SU-DHL-6 (cell line): ENCODE results near the gene AGBL3.

Experiments
- H2AFZ ChIP-seq: fragments of 200-600 bp; sonication (generic); 2 replicates; pipeline ENCODE4 v1.6.1; 2014; ENCODE audit warnings: low read depth, mild to moderate bottlenecking, moderate library complexity, mixed read lengths, antibody characterized with exemption, low read length; ENCODE audit not compliant: severe bottlenecking
- H3F3A ChIP-seq: fragments of 200-600 bp; shearing (Covaris generic); 2 replicates; pipeline ENCODE4 v1.6.0; 2016; ENCODE audit warnings: antibody characterized with exemption, mild to moderate bottlenecking; ENCODE audit not compliant: insufficient read depth
- H3K27ac ChIP-seq: fragments of 200-600 bp; sonication (generic); 2 replicates; pipeline ENCODE4 v1.5.1; 2016; ENCODE audit warnings: low read depth, mild to moderate bottlenecking, low read length, moderate library complexity, mixed read lengths
- H3K27me3 ChIP-seq: fragments of 200-600 bp; sonication (generic), shearing (Covaris generic); 2 replicates; pipeline ENCODE4 v1.6.0; 2014; ENCODE audit warnings: mild to moderate bottlenecking, low read length
- H3K36me3 ChIP-seq: fragments of 200-600 bp; sonication (generic); 2 replicates; pipeline ENCODE4 v1.6.1; 2014; ENCODE audit warnings: mild to moderate bottlenecking, low read length, mixed read lengths
- H3K4me2 ChIP-seq: fragments of 300-600, 200-600 bp; shearing (Covaris generic), sonication (generic); 2 replicates; pipeline ENCODE4 v1.6.0; 2014; ENCODE audit warnings: low read length, low read depth, mild to moderate bottlenecking; ENCODE audit not compliant: poor library complexity, severe bottlenecking
- H3K4me3 ChIP-seq: fragments of 200-600 bp; sonication (generic); 2 replicates; pipeline ENCODE4 v1.5.1; 2014; ENCODE audit warnings: antibody characterized with exemption, low read length, mild to moderate bottlenecking, mixed read lengths; ENCODE audit not compliant: insufficient read depth, poor library complexity, severe bottlenecking
- H3K79me2 ChIP-seq: fragments of 200-600 bp; sonication (generic); 2 replicates; pipeline ENCODE4 v1.6.1; 2014; ENCODE audit warnings: mild to moderate bottlenecking, low read length, moderate library complexity; ENCODE audit not compliant: insufficient read depth
- H3K9ac ChIP-seq: fragments of 200-600 bp; sonication (generic); 2 replicates; pipeline ENCODE4 v1.7.0; 2014; ENCODE audit warnings: mild to moderate bottlenecking, low read length
- H3K9me2 ChIP-seq: fragments of 200-600 bp; sonication (generic); replicated peaks from 2 replicates; pipeline ENCODE4 v1.6.1; 2014; ENCODE audit warnings: low read length; ENCODE audit not compliant: insufficient read depth
- H3K9me3 ChIP-seq: fragments of 200-600 bp; sonication (generic); 2 replicates; pipeline ENCODE4 v1.6.1; 2014; ENCODE audit warnings: low read length, mixed read lengths; ENCODE audit not compliant: insufficient read depth
- H4K20me1 ChIP-seq: fragments of 200-600 bp; sonication (generic); 2 replicates; pipeline ENCODE4 v1.6.1; 2014; ENCODE audit warnings: low read depth, mild to moderate bottlenecking, antibody characterized with exemption, low read length, moderate library complexity, mixed read lengths
- CTCF ChIP-seq: fragments of 200-600 bp; sonication (generic); IDR thresholded peaks from one replicate; pipeline ENCODE4 v1.5.1; 2017; ENCODE audit warnings: antibody characterized with exemption, mild to moderate bottlenecking, low read length, moderate library complexity; ENCODE audit not compliant: insufficient read depth, poor library complexity, severe bottlenecking
- EZH2phosphoT487 ChIP-seq: fragments of 200-600 bp; sonication (generic), shearing (Covaris generic); conservative IDR thresholded peaks from 2 replicates; pipeline ENCODE4 v1.6.1; 2018; ENCODE audit warnings: mild to moderate bottlenecking, antibody characterized with exemption, low read length, moderate library complexity, mixed read lengths

The AGBL3 gene

GRCh38 chr7:134954197-134955082 lies 31.9 kb upstream of the AGBL3 start:
- H3K27ac ChIP-seq: no peak overlapping the region
- no peaks in the 10 kb centered on the region for H3K9me2 ChIP-seq
- H3K4me3 ChIP-seq: no peak overlapping the region
- no peaks in the 10 kb centered on the region for H3K36me3 ChIP-seq
- TF ChIP-seq EZH2phosphoT487: no peak
- peak; percentile 71 for TF ChIP-seq CTCF
- H3K27me3 ChIP-seq: no peaks in the 10 kb centered on the region
- no peak overlapping the region for H3K4me2 ChIP-seq
- no peaks in the 10 kb centered on the region for H4K20me1 ChIP-seq
- H3F3A ChIP-seq: no peaks in the 10 kb centered on the region
- H3K9ac ChIP-seq: no peak overlapping the region
- H3K79me2 ChIP-seq: no peaks in the 10 kb centered on the region
- no peak overlapping the region for H2AFZ ChIP-seq
- no peaks in the 10 kb centered on the region for H3K9me3 ChIP-seq

- H4K20me1 ChIP-seq: no peaks in the 10 kb centered on the region
- TF ChIP-seq EZH2phosphoT487 (no peak), CTCF (no peak)
- no peak overlapping the region for H3K27ac ChIP-seq
- H3K9me2 ChIP-seq: no peaks in the 10 kb centered on the region
- no peaks in the 10 kb centered on the region for H3K27me3 ChIP-seq
- no peaks in the 10 kb centered on the region for H3K9me3 ChIP-seq
- H3K36me3 ChIP-seq: no peaks in the 10 kb centered on the region
- H2AFZ ChIP-seq: no peak overlapping the region
- H3K9ac ChIP-seq: no peak overlapping the region
- no peaks in the 10 kb centered on the region for H3K79me2 ChIP-seq
- H3K4me2 ChIP-seq: no peak overlapping the region
- no peak overlapping the region for H3K4me3 ChIP-seq
- no peaks in the 10 kb centered on the region for H3F3A ChIP-seq
These were observed 29.3 kb upstream of the AGBL3 start for GRCh38 chr7:134957005-134957404.

GRCh38 chr7:134959810-134960209 lies 26.5 kb upstream of the AGBL3 start:
- Histone ChIP-seq H3K9me2 (no peaks in the 10 kb centered on the region), H3K27ac (no peak overlapping the region), H3K9ac (no peak overlapping the region), H3K27me3 (no peaks in the 10 kb centered on the region), H3K36me3 (no peaks in the 10 kb centered on the region), H3K4me2 (no peak overlapping the region), H3K9me3 (no peaks in the 10 kb centered on the region), H3K4me3 (no peak overlapping the region), H3K79me2 (no peaks in the 10 kb centered on the region), H2AFZ (no peak overlapping the region), H3F3A (no peaks in the 10 kb centered on the region), H4K20me1 (no peaks in the 10 kb centered on the region)
- TF ChIP-seq EZH2phosphoT487 (no peak), CTCF (no peak)
